ENCODE results near the gene DONSON.

- TF ChIP-seq CTCF (IDR thresholded peaks at IDR 0.05; ENCODE audit: insufficient read depth, low read depth, low read length) = no peak
- TF ChIP-seq EZH2 (IDR thresholded peaks at IDR 0.05; ENCODE audit: insufficient read depth, low read length) = no peak
Observed at GRCh38 chr21:33611006-33611744, 22.7 kb upstream of the DONSON start.

Measured in astrocyte (in vitro differentiated cells and primary cell).